ENCODE results near the gene CSTF2.

Gene CSTF2

GRCh38 chrX:100831219-100831946 lies 11.2 kb downstream of the CSTF2 start:
- DNase-seq (ENCODE audit: insufficient read length, low spot score) = no peak
- no peak for FAIRE-seq
- no peak for TF ChIP-seq POLR2A (IDR thresholded peaks at IDR 0.05; ENCODE audit: low read depth, low read length)

GRCh38 chrX:100850317-100850716 lies 30.1 kb downstream of the CSTF2 start:
- FAIRE-seq = no peak
- TF ChIP-seq POLR2A (IDR thresholded peaks at IDR 0.05; ENCODE audit: low read depth, low read length) = no peak
- no peak for DNase-seq (ENCODE audit: insufficient read length, low spot score)

GRCh38 chrX:100852810-100853209 lies 32.6 kb downstream of the CSTF2 start:
- DNase-seq (ENCODE audit: insufficient read length, low spot score) (no peak), FAIRE-seq (no peak)
- no peak for TF ChIP-seq POLR2A (IDR thresholded peaks at IDR 0.05; ENCODE audit: low read depth, low read length)

- no peak for TF ChIP-seq POLR2A (IDR thresholded peaks at IDR 0.05; ENCODE audit: low read depth, low read length)
- DNase-seq (ENCODE audit: insufficient read length, low spot score) (no peak), FAIRE-seq (no peak)
Measured at GRCh38 chrX:100863326-100863864, 43.2 kb downstream of the CSTF2 start.

- FAIRE-seq = peak; percentile 88
- TF ChIP-seq POLR2A (IDR thresholded peaks at IDR 0.05; ENCODE audit: low read depth, low read length) = no peak
- peak; percentile 13 for DNase-seq (ENCODE audit: insufficient read length, low spot score)
Measured at GRCh38 chrX:100864657-100865391, 44.6 kb downstream of the CSTF2 start.

- no peak for TF ChIP-seq POLR2A (IDR thresholded peaks at IDR 0.05; ENCODE audit: low read depth, low read length)
- DNase-seq (ENCODE audit: insufficient read length, low spot score) (no peak), FAIRE-seq (no peak)
Measured at GRCh38 chrX:100868273-100868672, 48.1 kb downstream of the CSTF2 start.

- no peak for TF ChIP-seq POLR2A (IDR thresholded peaks at IDR 0.05; ENCODE audit: low read depth, low read length)
- no peak for DNase-seq (ENCODE audit: insufficient read length, low spot score)
- FAIRE-seq = no peak
Measured at GRCh38 chrX:100870527-100870926, 50.3 kb downstream of the CSTF2 start.

- DNase-seq (ENCODE audit: insufficient read length, low spot score) (no peak), FAIRE-seq (no peak)
- TF ChIP-seq POLR2A (IDR thresholded peaks at IDR 0.05; ENCODE audit: low read depth, low read length) = no peak
Measured at GRCh38 chrX:100871594-100872560, 51.7 kb downstream of the CSTF2 start.

- no peak for DNase-seq (ENCODE audit: insufficient read length, low spot score)
- no peak for FAIRE-seq
- TF ChIP-seq POLR2A (IDR thresholded peaks at IDR 0.05; ENCODE audit: low read depth, low read length) = no peak
Measured at GRCh38 chrX:100874325-100874724, 54.1 kb downstream of the CSTF2 start, which contains the start of gene NOX1. Gene NOX1, minus strand, starts transcription at chrX:100874359. Its CDS starts 220 bp downstream, at chrX:100874139.

GRCh38 chrX:100880368-100880767 lies 60.2 kb downstream of the CSTF2 start:
- DNase-seq (ENCODE audit: insufficient read length, low spot score) (no peak), FAIRE-seq (no peak)
- TF ChIP-seq POLR2A (IDR thresholded peaks at IDR 0.05; ENCODE audit: low read depth, low read length) = no peak

- FAIRE-seq = no peak
Measured at GRCh38 chrX:100883654-100884053, 63.5 kb downstream of the CSTF2 start.

More at GRCh38 chrX:100883654-100884053, 63.5 kb downstream of the CSTF2 start:
- no peak for TF ChIP-seq POLR2A (IDR thresholded peaks at IDR 0.05; ENCODE audit: low read depth, low read length)
- DNase-seq (ENCODE audit: insufficient read length, low spot score) = no peak

Data from H54 (cell line).